IMR-90 (cell line): ENCODE data around the gene GGT5. TPM values are rescaled to one million over a fixed set of nuclear protein-coding genes. Genes with fewer than 3 reads are reported as not detected.

Source experiments
- ATAC-seq: fragments of 200-7000 bp; cut with Tn5 transposase; 2 replicates; pipeline ENCODE4 v1.9.1; 2020; ENCODE audit warnings: low read depth, mild to moderate bottlenecking, moderate library complexity
- BruUV-seq: library from RNA; stranded (reverse); fragments of 400-500 nt; replicated peaks from 2 replicates; lab custom pipeline; 2021; lab: Mats Ljungman, UMichigan
- CTCF ChIA-PET: fragments of 300-600 bp; formaldehyde crosslinking; extraction: SDS; loops from one replicate; lab custom pipeline; 2021; ENCODE audit warnings: antibody characterized with exemption; lab: Yijun Ruan, JAX
- POLR2A ChIA-PET: fragments of 300-600 bp; sonication (Branson Sonifier 250); formaldehyde crosslinking; loops from one replicate; lab custom pipeline; 2022; ENCODE audit warnings: antibody characterized with exemption; ENCODE audit not compliant: unreplicated experiment; lab: Charles Lee
- DNase-seq: peaks from one replicate; pipeline ENCODE4 v3.0.0; 2013
- H2AFZ ChIP-seq: replicated peaks from 2 replicates; pipeline ENCODE3; 2013; ENCODE audit warnings: low read length, mild to moderate bottlenecking; ENCODE audit not compliant: poor library complexity
- H2AK5ac ChIP-seq: 2 replicates; pipeline ENCODE4 v1.6.1; 2013; ENCODE audit warnings: low read depth, low read length, inconsistent platforms
- H2AK9ac ChIP-seq: replicated peaks from 2 replicates; pipeline ENCODE3; 2013; ENCODE audit warnings: mild to moderate bottlenecking, low read depth, low read length, moderate library complexity; ENCODE audit not compliant: poor library complexity
- H2BK120ac ChIP-seq: 2 replicates; pipeline ENCODE4 v1.6.1; 2013; ENCODE audit warnings: low read depth, low read length, inconsistent platforms
- H2BK15ac ChIP-seq: 3 replicates; pipeline ENCODE4 v1.6.1; 2013; ENCODE audit warnings: low read depth, low read length, inconsistent platforms
- H2BK20ac ChIP-seq: 2 replicates; pipeline ENCODE4 v1.6.1; 2013; ENCODE audit warnings: low read depth, mild to moderate bottlenecking, inconsistent platforms, low read length, moderate library complexity
- H2BK5ac ChIP-seq: 2 replicates; pipeline ENCODE4 v1.6.1; 2013; ENCODE audit warnings: mild to moderate bottlenecking, low read depth, low read length, inconsistent platforms; ENCODE audit not compliant: poor library complexity, severe bottlenecking
- H3K14ac ChIP-seq: replicated peaks from 2 replicates; pipeline ENCODE4 v1.6.1; 2013; ENCODE audit warnings: low read depth, low read length, inconsistent platforms
- H3K18ac ChIP-seq: 2 replicates; pipeline ENCODE4 v1.6.1; 2013; ENCODE audit warnings: low read depth, low read length, control low read depth
- H3K23ac ChIP-seq: 2 replicates; pipeline ENCODE4 v1.6.1; 2013; ENCODE audit warnings: low read depth, low read length, inconsistent platforms
- H3K27ac ChIP-seq: 2 replicates; pipeline ENCODE4 v1.5.1; 2013; ENCODE audit warnings: mild to moderate bottlenecking, control low read depth, low read length; ENCODE audit not compliant: insufficient read depth
- H3K27me3 ChIP-seq: 2 replicates; pipeline ENCODE4 v1.6.1; 2013; ENCODE audit warnings: low read length; ENCODE audit not compliant: control insufficient read depth, insufficient read depth
- H3K36me3 ChIP-seq: 2 replicates; pipeline ENCODE4 v1.6.1; 2013; ENCODE audit warnings: low read length, mixed read lengths; ENCODE audit not compliant: control insufficient read depth, insufficient read depth
- H3K4ac ChIP-seq: 2 replicates; pipeline ENCODE4 v1.6.1; 2013; ENCODE audit warnings: low read depth, low read length, inconsistent platforms
- H3K4me1 ChIP-seq: 2 replicates; pipeline ENCODE4 v1.6.1; 2013; ENCODE audit warnings: low read length, mixed read lengths; ENCODE audit not compliant: control insufficient read depth, insufficient read depth
- H3K4me2 ChIP-seq: 2 replicates; pipeline ENCODE4 v1.6.1; 2013; ENCODE audit warnings: low read depth, mild to moderate bottlenecking, control low read depth, low read length, moderate library complexity
- H3K4me3 ChIP-seq: 2 replicates; pipeline ENCODE4 v1.5.1; 2013; ENCODE audit warnings: low read depth, mild to moderate bottlenecking, control low read depth, low read length, moderate library complexity; ENCODE audit not compliant: insufficient read depth
- H3K56ac ChIP-seq: 2 replicates; pipeline ENCODE4 v1.6.1; 2013; ENCODE audit warnings: low read length, inconsistent platforms; ENCODE audit not compliant: insufficient read depth; ENCODE audit errors: extremely low read depth
- H3K79me1 ChIP-seq, 2 experiments: 2 replicates each; pipeline ENCODE4 v1.6.1; 2013; ENCODE audit warnings: low read length in 2 of 2, inconsistent platforms in 1 of 2, low read depth in 1 of 2
- H3K9ac ChIP-seq: 2 replicates; pipeline ENCODE4 v1.6.1; 2013; ENCODE audit warnings: low read depth, low read length, control low read depth
- H3K9me1 ChIP-seq: 2 replicates; pipeline ENCODE4 v1.6.1; 2013; ENCODE audit warnings: low read length, inconsistent platforms; ENCODE audit not compliant: insufficient read depth
- H3K9me3 ChIP-seq: 2 replicates; pipeline ENCODE4 v1.6.1; 2013; ENCODE audit warnings: low read length; ENCODE audit not compliant: control insufficient read depth, insufficient read depth
- H4K20me1 ChIP-seq: 2 replicates; pipeline ENCODE4 v1.6.1; 2013; ENCODE audit warnings: low read length, inconsistent platforms; ENCODE audit not compliant: insufficient read depth
- H4K5ac ChIP-seq: 2 replicates; pipeline ENCODE4 v1.6.1; 2013; ENCODE audit warnings: mild to moderate bottlenecking, low read depth, low read length, control low read depth
- H4K8ac ChIP-seq, 2 experiments: 2 replicates each; pipeline ENCODE4 v1.6.1; 2013; ENCODE audit warnings: low read depth in 2 of 2, low read length in 2 of 2, control low read depth in 1 of 2, inconsistent platforms in 1 of 2
- H4K91ac ChIP-seq: 2 replicates; pipeline ENCODE4 v1.6.1; 2013; ENCODE audit warnings: low read depth, low read length, inconsistent platforms; ENCODE audit not compliant: insufficient read depth
- BHLHE40 ChIP-seq: fragments of 150-350 bp; IDR thresholded peaks from 2 replicates; pipeline ENCODE4 v1.6.1; 2016; ENCODE audit warnings: mild to moderate bottlenecking, low read depth, low read length
- CEBPB ChIP-seq: IDR thresholded peaks from 2 replicates; pipeline ENCODE4 v1.6.1; 2012; ENCODE audit warnings: low read depth, low read length, improper control_type of control experiment
- CHD1 ChIP-seq: IDR thresholded peaks from 2 replicates; pipeline ENCODE4 v1.6.1; 2012; ENCODE audit warnings: low read depth, low read length, improper control_type of control experiment
- CTCF ChIP-seq: conservative IDR thresholded peaks from 2 replicates; pipeline ENCODE4 v1.5.1; 2012; ENCODE audit warnings: mild to moderate bottlenecking, low read depth, low read length, improper control_type of control experiment
- FOS ChIP-seq: fragments of 150-350 bp; IDR thresholded peaks from 2 replicates; pipeline ENCODE4 v1.6.1; 2016; ENCODE audit warnings: low read depth, low read length
- MAFK ChIP-seq: IDR thresholded peaks from 2 replicates; pipeline ENCODE4 v1.6.1; 2012; ENCODE audit warnings: low read depth, low read length, improper control_type of control experiment
- MXI1 ChIP-seq: IDR thresholded peaks from 2 replicates; pipeline ENCODE4 v1.6.1; 2012; ENCODE audit warnings: low read depth, mild to moderate bottlenecking, low read length, moderate library complexity, borderline replicate concordance
- NFE2L2 ChIP-seq: fragments of 150-350 bp; IDR thresholded peaks from 2 replicates; pipeline ENCODE4 v1.6.1; 2016; ENCODE audit warnings: low read depth, mild to moderate bottlenecking, low read length
- RAD21 ChIP-seq: IDR thresholded peaks from 2 replicates; pipeline ENCODE4 v1.6.1; 2012; ENCODE audit warnings: low read length, improper control_type of control experiment
- RFX5 ChIP-seq: IDR thresholded peaks from 2 replicates; pipeline ENCODE4 v1.8.0; 2012; ENCODE audit warnings: low read depth, mild to moderate bottlenecking, low read length, moderate library complexity
- SMC3 ChIP-seq: fragments of 150-350 bp; IDR thresholded peaks from 2 replicates; pipeline ENCODE4 v1.6.1; 2016; ENCODE audit warnings: low read depth, mild to moderate bottlenecking, antibody characterized with exemption, low read length, moderate library complexity
- WGBS, 2 experiments: methylation state at CpG; one replicate each; pipeline versions ENCODE4 v1.1.5 to v1.1.7; 2013; ENCODE audit warnings: missing lambda C conversion rate in 2 of 2; ENCODE audit not compliant: insufficient read length in 1 of 2; ENCODE audit errors: extremely low coverage in 2 of 2; 5-methylcytosine and 5-hydroxymethylcytosine counted together
- dilution Hi-C: fragments of 300-500 bp; cut with HindIII; formaldehyde crosslinking; loops from one replicate; pipeline ENCODE4 v1.14.3; 2018; ENCODE audit warnings: low sequenced_read_pairs; ENCODE audit not compliant: unreplicated experiment
- in situ Hi-C: fragments of 300-500 bp; cut with MboI; formaldehyde crosslinking; loops from 3 replicates; pipeline ENCODE4 v1.14.3; 2019; ENCODE audit warnings: low sequenced_read_pairs, inconsistent platforms, mixed read lengths
- intact Hi-C: fragments of 100-400 bp; cut with micrococcal nuclease; formaldehyde crosslinking; loops from 2 replicates; pipeline ENCODE4 v1.10.0; 2022
- polyA plus RNA-seq, 3 experiments: library from polyadenylated mRNA; depleted of rRNA; stranded (reverse); fragments of >200 nt; gene quantifications; 2 replicates each; pipeline ENCODE4 v1.2.3, GENCODE V29; 2012; ENCODE audit warnings: low replicate concordance in 1 of 3
- total RNA-seq: library from RNA; depleted of rRNA; stranded (reverse); fragments of >200 nt; gene quantifications from 2 replicates; pipeline ENCODE4 v1.2.3, GENCODE V29; 2012
- TF ChIP-seq, protein P1 (sequence below): fragments of 150-350 bp; IDR thresholded peaks from 2 replicates; pipeline ENCODE4 v1.6.1; 2017; ENCODE audit warnings: mild to moderate bottlenecking, antibody characterized with exemption, low read length, low read depth
- TF ChIP-seq, protein P2 (sequence below): fragments of 150-350 bp; IDR thresholded peaks from 2 replicates; pipeline ENCODE4 v1.6.1; 2016; ENCODE audit warnings: low read depth, mild to moderate bottlenecking, low read length, moderate library complexity, borderline replicate concordance

The GGT5 gene
- total and polyA plus RNA-seq, 2 of the 4 experiments (the other 2 are of a cell fraction) = 0.18 to 5.8 TPM

DNA sequence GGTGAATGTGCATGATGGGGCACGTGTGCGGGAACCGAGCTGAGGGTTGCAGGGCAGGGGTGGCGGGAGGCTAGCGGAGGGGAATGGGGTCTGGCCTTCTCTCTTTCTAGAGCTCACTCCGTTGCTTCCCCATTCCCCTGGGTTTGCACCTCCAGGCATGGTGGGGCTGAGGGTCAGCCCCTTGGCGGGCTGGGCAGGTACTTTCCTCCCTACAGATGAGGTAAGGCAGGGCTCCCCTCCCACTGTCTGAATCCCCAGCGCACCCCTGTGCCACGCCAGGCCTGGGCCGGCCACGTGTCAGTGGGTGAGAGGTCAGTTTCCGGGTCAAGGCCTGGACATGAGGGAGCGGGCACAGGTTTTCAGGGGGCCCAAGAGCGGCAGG lies 54.7 kb downstream of the GGT5 start:
- intact Hi-C loops = loop anchor here (1.0 kb wide), 1 partner anchor 18 kb away; no protein-coding TSS in a partner anchor
- peak overlapping the region; percentile 90 for H3K4ac ChIP-seq
- WGBS, 2 experiments = 93% methylated on average over 6 of the region's 14 CpGs; no CpG with 5 or more reads in 1 of the 2 experiments
- H2BK20ac ChIP-seq = peak overlapping the region; percentile 93
- BruUV-seq = no TSS peak
- H2AFZ ChIP-seq = peak overlapping the region; percentile 44
- peak overlapping the region; percentile 69 for H4K5ac ChIP-seq
- H3K18ac ChIP-seq = peak overlapping the region; percentile 5
- H2BK15ac ChIP-seq = peak overlapping the region; percentile 87; the same call in 2 of the 3 replicates
- H3K14ac ChIP-seq = 0 out of 2 replicates have a peak overlapping the region, but pooled peaks have one; percentile 0
- H2AK5ac ChIP-seq = peak overlapping the region; percentile 94
- POLR2A ChIA-PET = no interaction called here
- H3K79me1 ChIP-seq = no peaks in the 10 kb centered on the region
- H3K27ac ChIP-seq = peak overlapping the region; percentile 16
- TF ChIP-seq FOS (no peak), RFX5 (no peak), NFE2L2 (no peak), RAD21 (no peak), BHLHE40 (no peak), CEBPB (no peak), CHD1 (no peak), CTCF (no peak), SMC3 (no peak), MAFK (no peak), MXI1 (no peak)
- TF ChIP-seq, protein P1, sequence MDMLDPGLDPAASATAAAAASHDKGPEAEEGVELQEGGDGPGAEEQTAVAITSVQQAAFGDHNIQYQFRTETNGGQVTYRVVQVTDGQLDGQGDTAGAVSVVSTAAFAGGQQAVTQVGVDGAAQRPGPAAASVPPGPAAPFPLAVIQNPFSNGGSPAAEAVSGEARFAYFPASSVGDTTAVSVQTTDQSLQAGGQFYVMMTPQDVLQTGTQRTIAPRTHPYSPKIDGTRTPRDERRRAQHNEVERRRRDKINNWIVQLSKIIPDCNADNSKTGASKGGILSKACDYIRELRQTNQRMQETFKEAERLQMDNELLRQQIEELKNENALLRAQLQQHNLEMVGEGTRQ = no peak
- TF ChIP-seq, protein P2, sequence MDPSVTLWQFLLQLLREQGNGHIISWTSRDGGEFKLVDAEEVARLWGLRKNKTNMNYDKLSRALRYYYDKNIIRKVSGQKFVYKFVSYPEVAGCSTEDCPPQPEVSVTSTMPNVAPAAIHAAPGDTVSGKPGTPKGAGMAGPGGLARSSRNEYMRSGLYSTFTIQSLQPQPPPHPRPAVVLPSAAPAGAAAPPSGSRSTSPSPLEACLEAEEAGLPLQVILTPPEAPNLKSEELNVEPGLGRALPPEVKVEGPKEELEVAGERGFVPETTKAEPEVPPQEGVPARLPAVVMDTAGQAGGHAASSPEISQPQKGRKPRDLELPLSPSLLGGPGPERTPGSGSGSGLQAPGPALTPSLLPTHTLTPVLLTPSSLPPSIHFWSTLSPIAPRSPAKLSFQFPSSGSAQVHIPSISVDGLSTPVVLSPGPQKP = no peak
- DNase-seq = no peak
- no peak overlapping the region for H3K4me2 ChIP-seq
- peak overlapping the region; percentile 99 for H2BK120ac ChIP-seq
- dilution Hi-C loops = no loop called here
- no peaks in the 10 kb centered on the region for H4K20me1 ChIP-seq
- CTCF ChIA-PET = interaction anchor here (0.7 to 1.5 kb wide), 5 partner anchors 18 to 326 kb away, joined by 3 to 13 read pairs (median 4); no protein-coding TSS in a partner anchor
- peak overlapping the region; percentile 91 for H4K91ac ChIP-seq
- no peak; the same call in 1 of the 2 replicates for ATAC-seq
- no peaks in the 10 kb centered on the region for H3K36me3 ChIP-seq
- H3K9ac ChIP-seq = no peak overlapping the region
- no peak overlapping the region for H3K56ac ChIP-seq
- no peak overlapping the region for H3K23ac ChIP-seq
- H2BK5ac ChIP-seq = peak overlapping the region; percentile 29
- H3K4me1 ChIP-seq = peaks cover 10% of the 10 kb centered on the region
- in situ Hi-C loops = no loop called here
- H4K8ac ChIP-seq = peak overlapping the region; percentile 34 to 73; a peak in 2 of 4 replicates
- H2AK9ac ChIP-seq = peak overlapping the region; percentile 35
- no peaks in the 10 kb centered on the region; the same call in 1 of the 2 replicates for H3K9me1 ChIP-seq
- H3K27me3 ChIP-seq = no peaks in the 10 kb centered on the region
- H3K9me3 ChIP-seq = no peaks in the 10 kb centered on the region
- no peak overlapping the region for H3K4me3 ChIP-seq
